ENCODE results near the gene COL5A1.

- TF ChIP-seq ZFP30 (CRISPR knock-in tag; IDR thresholded peaks at IDR 0.05) (no peak), POU6F1 (CRISPR knock-in tag; IDR thresholded peaks at IDR 0.05; ENCODE audit: borderline replicate concordance, low read depth) (no peak), ZNF70 (CRISPR knock-in tag; IDR thresholded peaks at IDR 0.05) (no peak), TSHZ2 (CRISPR knock-in tag; IDR thresholded peaks at IDR 0.05) (no peak), SNAI2 (CRISPR knock-in tag; IDR thresholded peaks at IDR 0.05) (no peak), ZNF8 (CRISPR knock-in tag; IDR thresholded peaks at IDR 0.05) (no peak), ZC3H10 (CRISPR knock-in tag; IDR thresholded peaks at IDR 0.05) (no peak), ZFP3 (CRISPR knock-in tag; IDR thresholded peaks at IDR 0.05) (no peak), RARB (CRISPR knock-in tag; IDR thresholded peaks at IDR 0.05) (no peak)
Measured at GRCh38 chr9:134834217-134834956, 192.8 kb downstream of the COL5A1 start.

Measured in SK-N-SH treated with all-trans-retinoic acid at 6 μM for 48 hours (cell line).